Fibroblast of peridontal ligament (primary cell): Measurements from ENCODE around the gene LRRC4.

Experiments
- DNase-seq: peaks from one replicate; pipeline ENCODE4 v3.0.0-alpha.2; 2010; ENCODE audit errors: extremely low read depth

Gene LRRC4

DNA sequence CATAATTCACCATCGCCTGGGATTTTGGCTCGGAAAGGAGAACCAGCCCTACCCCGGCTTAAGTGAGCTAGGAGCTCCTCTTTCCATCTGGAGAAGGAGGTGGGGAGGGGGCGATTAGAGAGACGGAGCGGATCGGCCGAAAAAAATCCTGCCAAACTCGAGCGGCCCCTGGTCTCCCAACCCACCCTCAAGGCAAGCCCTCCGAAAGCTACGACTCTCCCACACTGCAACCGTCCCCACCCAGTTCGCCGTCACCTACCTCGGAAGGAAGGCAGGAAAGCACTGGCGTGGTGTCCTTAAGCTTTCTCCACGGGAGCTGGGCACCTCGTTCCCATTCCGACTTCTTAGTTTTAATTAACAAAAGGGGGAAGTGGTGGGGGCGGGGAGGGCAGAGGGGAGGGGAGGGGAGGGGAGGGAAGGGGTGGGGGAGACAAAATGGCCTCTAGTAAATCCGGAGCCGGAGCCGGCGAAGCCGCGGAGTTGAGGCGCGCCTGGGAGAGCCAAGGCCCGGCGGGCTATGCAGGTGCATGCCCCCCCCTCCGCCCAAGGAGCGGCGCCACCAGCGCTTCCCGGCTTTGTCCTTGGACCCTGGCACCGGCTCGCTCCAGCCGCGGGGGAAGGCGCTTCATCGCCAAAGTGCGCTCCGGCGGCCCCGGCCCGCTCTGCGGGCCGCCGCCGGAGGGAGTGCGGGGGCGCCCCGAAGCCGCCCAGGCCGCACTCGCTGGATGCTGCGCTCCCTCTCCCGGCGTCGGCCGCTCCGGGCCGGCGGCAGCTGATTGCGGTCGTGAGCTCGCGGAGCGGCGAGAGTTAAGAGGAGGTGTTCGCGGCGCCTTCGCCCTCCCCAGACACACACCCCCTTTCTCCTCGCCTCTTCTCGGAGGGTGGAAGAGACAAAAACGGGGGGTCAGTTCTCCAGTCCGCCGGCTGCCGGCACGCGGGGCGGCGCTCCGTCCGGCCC lies at the start of gene LRRC4:
LRRC4 (minus strand) TSS at position 784 of the 958 bp plus-strand sequence. CDS start 797 bp downstream, outside the sequence.
- peak; percentile 25 for DNase-seq

DNA sequence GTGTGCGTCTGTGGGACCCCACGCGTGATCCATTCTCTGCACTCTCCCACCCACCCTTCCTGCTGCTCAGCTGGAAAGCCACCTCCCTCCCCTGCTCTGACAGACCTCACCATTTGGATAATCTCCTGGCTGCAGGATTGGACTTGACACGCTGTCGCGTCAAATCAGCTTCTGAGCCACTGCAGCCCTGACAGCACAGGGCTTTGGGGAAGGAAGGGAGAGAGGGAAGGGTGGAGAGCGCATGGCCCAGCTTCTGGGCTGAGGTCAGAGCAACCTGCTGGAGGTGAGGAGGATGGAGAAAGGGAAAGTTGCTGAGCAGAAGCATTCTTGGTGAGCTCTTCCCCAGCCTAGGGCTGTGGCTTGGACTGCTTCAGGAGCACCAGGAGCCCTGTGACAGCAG lies 48.9 kb upstream of the LRRC4 start:
- DNase-seq = no peak

DNA sequence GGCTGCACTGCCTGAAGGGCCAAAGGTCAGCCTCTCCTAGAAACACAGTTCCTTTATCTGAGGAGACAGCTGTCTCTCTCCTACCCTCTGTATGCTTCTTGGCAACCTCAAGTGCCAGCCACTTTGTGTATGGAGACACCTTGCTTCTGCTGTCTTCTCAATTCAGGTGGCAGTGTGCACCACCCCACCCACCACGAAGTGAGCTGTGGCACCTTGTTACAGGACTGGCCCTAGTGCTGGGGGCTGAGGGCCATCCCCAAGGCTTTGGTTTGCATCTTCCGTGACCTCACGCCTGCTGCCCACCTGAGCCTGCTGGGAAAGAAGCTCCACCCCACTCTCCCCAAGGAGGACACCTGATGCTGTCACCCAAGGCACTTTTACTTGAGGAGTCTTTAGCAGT lies 47.1 kb upstream of the LRRC4 start:
- no peak for DNase-seq

GRCh38 chr7:128076796-128077271 lies 45.6 kb upstream of the LRRC4 start:
- no peak for DNase-seq

GRCh38 chr7:128076196-128076795 lies 45.1 kb upstream of the LRRC4 start:
- DNase-seq = no peak

DNA sequence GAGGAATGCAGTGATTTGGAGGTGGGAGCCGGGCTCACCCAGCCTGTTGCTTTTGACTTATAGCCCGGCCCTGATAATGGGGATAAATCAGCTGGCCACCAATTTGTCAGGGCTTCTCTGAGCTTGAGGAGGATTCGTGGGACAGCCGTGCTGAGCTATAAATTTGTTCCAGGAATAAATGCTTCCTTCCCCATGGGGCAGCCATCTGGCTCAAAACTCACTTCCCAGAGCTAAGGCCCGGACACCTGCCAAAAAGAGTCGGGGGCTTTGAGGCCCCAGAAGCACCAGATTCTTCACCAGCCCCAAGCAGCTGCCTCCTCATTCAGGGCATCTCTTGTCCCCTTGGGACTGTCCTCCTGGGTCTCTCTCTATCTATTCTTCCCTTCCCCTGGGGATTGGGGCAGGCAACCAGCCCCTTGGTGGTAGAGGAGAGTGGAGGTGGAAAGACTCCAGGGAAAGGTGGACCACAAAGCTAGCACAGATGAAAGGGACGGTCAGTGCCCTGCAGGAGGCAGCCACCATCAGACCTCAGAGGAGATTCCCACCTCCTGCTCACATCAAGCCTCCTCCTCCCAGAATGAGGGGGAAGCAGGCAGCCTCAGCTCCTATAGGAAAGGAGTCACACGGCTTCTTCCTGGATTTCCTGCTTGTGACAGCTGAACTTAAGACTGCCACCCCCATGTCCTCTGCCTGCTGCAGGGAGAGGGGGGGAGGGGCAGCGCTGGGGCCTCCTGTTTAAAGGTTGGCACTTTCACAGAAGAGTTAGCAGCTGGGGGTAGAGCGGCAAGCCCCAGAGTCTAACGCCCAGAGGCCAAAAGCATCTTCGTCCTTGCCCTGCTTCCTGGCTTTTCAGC lies 44.2 kb upstream of the LRRC4 start:
- no peak for DNase-seq

DNA sequence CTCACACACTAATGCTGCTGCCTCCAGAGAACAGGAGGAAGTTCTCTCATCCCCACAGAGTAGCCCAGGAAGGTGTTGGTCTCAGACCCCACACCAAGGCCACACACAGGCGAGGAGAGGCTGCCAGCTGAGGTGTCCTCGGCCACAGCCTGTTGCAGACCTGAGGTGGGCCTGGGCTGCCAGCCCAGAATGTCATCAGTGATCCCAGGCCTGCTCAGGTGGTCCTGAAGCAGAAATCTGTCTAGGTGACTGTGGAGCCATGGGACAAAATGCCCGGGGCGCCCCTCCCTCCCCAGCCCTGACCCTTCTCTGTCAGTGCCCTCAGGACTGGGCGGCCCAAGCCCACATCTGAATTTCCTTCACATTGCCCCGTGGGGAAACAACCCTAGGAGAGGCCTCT lies 43.5 kb upstream of the LRRC4 start:
- no peak for DNase-seq

DNA sequence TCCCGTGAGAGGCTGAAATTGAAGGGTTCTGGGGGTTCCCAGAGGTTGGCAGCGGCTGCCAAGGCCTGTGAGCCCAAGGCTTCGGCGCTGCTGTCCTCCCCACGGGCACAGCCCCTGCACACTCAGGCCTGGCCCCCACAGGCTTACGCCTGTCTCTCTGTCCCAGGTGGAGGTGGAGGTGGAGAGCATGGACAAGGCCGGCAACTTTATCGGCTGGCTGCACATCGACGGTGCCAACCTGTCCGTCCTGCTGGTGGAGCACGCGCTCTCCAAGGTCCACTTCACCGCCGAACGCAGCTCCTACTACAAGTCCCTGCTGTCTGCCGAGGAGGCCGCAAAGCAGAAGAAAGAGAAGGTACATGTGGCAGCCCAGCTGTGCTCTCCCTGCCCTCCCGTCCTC lies 43.1 kb upstream of the LRRC4 start:
- DNase-seq = no peak

- no peak for DNase-seq
These were observed 42.6 kb upstream of the LRRC4 start for GRCh38 chr7:128073671-128074310.

DNA sequence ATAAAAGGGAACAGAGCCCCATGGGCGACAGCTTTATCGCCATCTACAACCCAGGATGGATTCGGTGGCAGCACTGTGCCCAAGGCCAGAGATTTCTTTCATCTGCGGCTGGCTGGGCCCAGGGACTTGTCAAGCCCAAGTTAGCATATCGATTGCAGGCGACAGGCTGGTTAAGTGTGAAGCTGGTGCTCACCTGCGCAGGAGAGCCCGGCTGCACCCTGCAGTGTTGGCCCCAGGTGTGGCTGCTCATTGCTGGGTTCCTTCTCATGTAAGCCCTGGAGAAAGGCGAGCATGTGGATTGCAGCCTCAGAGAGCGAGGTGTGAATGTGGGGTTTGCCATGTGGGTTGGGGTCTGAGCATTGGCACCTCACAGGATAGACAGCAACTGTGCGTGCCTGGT lies 40.6 kb upstream of the LRRC4 start:
- DNase-seq = no peak

GRCh38 chr7:128071376-128071775 lies 40.1 kb upstream of the LRRC4 start:
- no peak for DNase-seq

- DNase-seq = no peak
These were observed 38.4 kb upstream of the LRRC4 start for GRCh38 chr7:128069373-128070364.

DNA sequence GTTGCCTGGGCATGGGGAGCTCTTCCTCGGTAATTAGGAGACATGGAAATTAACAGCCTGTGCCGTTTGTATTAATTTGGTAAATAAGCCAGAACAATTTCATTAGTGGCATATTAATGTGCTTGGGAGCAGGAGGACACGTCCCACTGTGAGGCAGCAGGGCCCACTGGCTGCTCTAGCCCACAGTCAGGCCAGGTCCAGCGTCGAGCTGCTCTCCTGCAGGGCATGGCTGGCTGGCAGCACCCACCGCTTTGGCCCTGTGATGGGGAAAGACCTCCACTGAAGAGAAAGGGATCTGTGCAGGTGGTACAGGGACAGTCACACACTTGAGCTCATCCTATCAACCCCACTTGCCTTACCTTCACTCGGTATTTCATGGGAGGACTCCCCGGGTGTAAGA lies 37.5 kb upstream of the LRRC4 start:
- no peak for DNase-seq

- peak; percentile 13 for DNase-seq
These were observed 36.7 kb upstream of the LRRC4 start for GRCh38 chr7:128067983-128068382.

DNA sequence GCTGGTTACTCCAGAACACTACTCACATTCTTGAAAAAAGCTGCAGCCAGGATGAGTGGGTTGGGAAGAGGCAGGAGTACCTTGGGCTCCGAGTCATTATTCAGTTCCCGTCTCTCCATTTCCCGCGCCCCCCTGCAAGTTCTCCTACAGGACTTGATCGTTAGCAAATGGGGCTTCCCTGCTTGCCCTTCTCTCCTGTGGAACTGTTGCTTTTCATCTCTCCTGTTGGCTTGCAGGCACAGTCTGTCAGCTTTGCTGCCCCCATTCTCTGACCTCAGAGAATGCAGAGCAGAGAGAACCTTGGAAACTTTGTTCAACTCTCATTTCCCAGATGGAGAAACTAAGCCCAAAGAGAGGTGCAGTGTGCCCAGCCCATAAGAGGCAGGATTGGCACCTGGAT lies 35.6 kb upstream of the LRRC4 start:
- no peak for DNase-seq

DNA sequence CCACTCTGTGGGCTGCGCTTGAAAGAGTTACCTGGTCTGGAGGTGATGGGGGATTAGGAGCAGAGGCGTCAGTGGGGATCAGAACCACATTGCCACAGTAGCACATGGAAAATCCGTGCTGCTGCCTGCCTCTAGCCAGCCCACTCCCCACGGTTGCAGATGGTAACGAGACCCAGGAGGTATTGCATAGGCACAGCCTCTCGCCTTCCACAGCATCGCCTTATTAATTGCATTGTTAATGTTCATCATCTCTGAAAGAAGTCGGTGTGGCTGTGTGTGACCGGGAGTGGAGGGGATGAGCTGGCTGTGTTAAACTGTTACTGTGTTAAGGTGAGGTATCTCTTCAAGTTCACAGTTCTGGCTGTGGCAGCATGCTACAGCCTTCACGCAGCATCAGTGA lies 35.2 kb upstream of the LRRC4 start:
- DNase-seq = no peak

- no peak for DNase-seq
These were observed 34.6 kb upstream of the LRRC4 start for GRCh38 chr7:128065872-128066271.

GRCh38 chr7:128063088-128063487 lies 31.9 kb upstream of the LRRC4 start:
- no peak for DNase-seq

- DNase-seq = no peak
These were observed 28.8 kb upstream of the LRRC4 start for GRCh38 chr7:128060018-128060417.
